ENCODE measurements around the gene GAMT.

DNA sequence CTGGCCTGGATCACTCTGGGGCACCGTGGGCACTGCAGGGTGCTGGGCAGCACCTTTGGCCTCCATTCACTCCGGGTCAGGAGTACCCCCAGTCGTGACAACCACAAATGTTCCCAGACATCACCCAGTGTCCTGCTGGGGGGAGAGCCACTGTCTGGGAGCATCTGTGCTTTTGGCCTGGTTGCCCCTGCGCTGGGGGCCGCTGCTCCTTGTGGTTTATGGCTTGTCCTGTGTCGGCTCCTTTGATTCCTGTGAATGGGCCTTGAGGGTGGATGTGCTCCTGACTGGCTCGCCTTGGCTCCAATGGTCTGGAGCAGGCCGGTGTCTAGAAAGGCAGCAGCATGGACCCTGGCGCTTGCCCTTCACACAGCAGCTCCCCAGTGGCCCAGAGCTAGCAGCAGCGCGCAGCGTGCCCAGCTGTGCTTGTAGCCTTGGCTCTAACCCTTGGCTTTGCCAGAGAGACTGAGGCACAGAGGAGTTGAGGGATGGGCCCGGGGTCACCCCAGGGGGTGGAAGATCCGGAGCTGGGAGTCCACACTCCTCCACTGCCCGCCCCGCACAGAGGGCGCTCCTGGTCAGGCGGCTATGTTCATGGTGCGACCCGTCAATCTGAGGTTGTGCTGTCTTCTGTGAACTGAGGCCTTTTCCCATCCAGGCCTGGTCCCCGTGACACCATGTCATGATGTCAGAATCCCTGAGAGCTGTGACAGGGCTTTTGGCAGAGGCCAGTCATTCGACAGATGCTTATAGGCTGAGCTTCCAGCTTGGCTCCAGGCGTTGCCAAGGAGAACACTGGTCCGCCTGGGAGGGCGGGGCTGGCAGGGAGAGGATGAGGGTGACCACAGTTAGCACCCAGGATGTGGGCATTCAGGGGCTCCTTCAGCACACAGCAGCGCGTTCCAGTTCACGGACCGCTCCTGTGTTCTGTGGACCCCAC is 10.2 kb upstream of the GAMT start:
- TF ChIP-seq FOXA1 (IDR thresholded peaks at IDR 0.05) (no peak), TARDBP (IDR thresholded peaks at IDR 0.05) (no peak), CTBP1 (IDR thresholded peaks at IDR 0.05; ENCODE audit: borderline replicate concordance) (no peak), ELF4 (IDR thresholded peaks at IDR 0.05) (no peak), LEF1 (IDR thresholded peaks at IDR 0.05; ENCODE audit: borderline replicate concordance) (no peak), SUZ12 (IDR thresholded peaks at IDR 0.05) (no peak), ZNF384 (IDR thresholded peaks at IDR 0.05) (no peak), ARNT (IDR thresholded peaks at IDR 0.05) (no peak), FOXM1 (IDR thresholded peaks at IDR 0.05; ENCODE audit: borderline replicate concordance) (no peak)
- TF ChIP-seq, protein P1, sequence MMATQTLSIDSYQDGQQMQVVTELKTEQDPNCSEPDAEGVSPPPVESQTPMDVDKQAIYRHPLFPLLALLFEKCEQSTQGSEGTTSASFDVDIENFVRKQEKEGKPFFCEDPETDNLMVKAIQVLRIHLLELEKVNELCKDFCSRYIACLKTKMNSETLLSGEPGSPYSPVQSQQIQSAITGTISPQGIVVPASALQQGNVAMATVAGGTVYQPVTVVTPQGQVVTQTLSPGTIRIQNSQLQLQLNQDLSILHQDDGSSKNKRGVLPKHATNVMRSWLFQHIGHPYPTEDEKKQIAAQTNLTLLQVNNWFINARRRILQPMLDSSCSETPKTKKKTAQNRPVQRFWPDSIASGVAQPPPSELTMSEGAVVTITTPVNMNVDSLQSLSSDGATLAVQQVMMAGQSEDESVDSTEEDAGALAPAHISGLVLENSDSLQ (IDR thresholded peaks at IDR 0.05), result no peak
